Loucy (cell line): ENCODE measurements around the gene NR2F1-AS1.

Experiments
- H2AFZ ChIP-seq: fragments of 200-600 bp; sonication (generic); 2 replicates; pipeline ENCODE4 v1.6.0; 2016; ENCODE audit warnings: antibody characterized with exemption, mild to moderate bottlenecking, low read length, moderate library complexity
- H3F3A ChIP-seq: fragments of 200-600 bp; 2 replicates; pipeline ENCODE4 v1.6.0; 2016; ENCODE audit warnings: antibody characterized with exemption, low read depth, mild to moderate bottlenecking
- H3K27me3 ChIP-seq: fragments of 200-600 bp; sonication (generic); 2 replicates; pipeline ENCODE4 v1.6.1; 2014; ENCODE audit warnings: low read length, mild to moderate bottlenecking; ENCODE audit not compliant: insufficient read depth, poor library complexity, severe bottlenecking
- H3K36me3 ChIP-seq: fragments of 200-600 bp; sonication (generic); 2 replicates; pipeline ENCODE4 v1.6.1; 2016; ENCODE audit warnings: low read length; ENCODE audit not compliant: insufficient read depth
- H3K4me1 ChIP-seq: fragments of 200-600 bp; sonication (generic); 2 replicates; pipeline ENCODE4 v1.5.1; 2014; ENCODE audit warnings: low read length, mild to moderate bottlenecking; ENCODE audit not compliant: insufficient read depth, poor library complexity, severe bottlenecking
- H3K4me2 ChIP-seq: fragments of 200-600 bp; sonication (generic); 2 replicates; pipeline ENCODE4 v1.6.0; 2014; ENCODE audit warnings: antibody characterized with exemption, low read length, low read depth, mild to moderate bottlenecking; ENCODE audit not compliant: poor library complexity, severe bottlenecking
- H3K4me3 ChIP-seq: fragments of 200-600 bp; sonication (generic); 2 replicates; pipeline ENCODE4 v1.5.1; 2014; ENCODE audit warnings: low read length, mild to moderate bottlenecking, mixed read lengths; ENCODE audit not compliant: poor library complexity, severe bottlenecking
- H3K79me2 ChIP-seq: fragments of 200-600 bp; sonication (generic); 2 replicates; pipeline ENCODE4 v1.6.1; 2014; ENCODE audit warnings: low read length; ENCODE audit not compliant: insufficient read depth
- H3K9ac ChIP-seq: fragments of 200-600 bp; sonication (generic); 2 replicates; pipeline ENCODE4 v1.6.0; 2014; ENCODE audit warnings: mild to moderate bottlenecking, low read depth, low read length, moderate library complexity; ENCODE audit not compliant: poor library complexity, severe bottlenecking
- H3K9me2 ChIP-seq: fragments of 200-600 bp; sonication (generic); replicated peaks from 2 replicates; pipeline ENCODE4 v1.6.1; 2016; ENCODE audit warnings: low read depth, low read length, mixed read lengths
- H3K9me3 ChIP-seq: fragments of 200-600 bp; sonication (generic); 2 replicates; pipeline ENCODE4 v1.6.1; 2014; ENCODE audit warnings: mild to moderate bottlenecking, antibody characterized with exemption, low read length, low read depth; ENCODE audit not compliant: insufficient read depth
- H4K20me1 ChIP-seq: fragments of 200-600 bp; sonication (generic); 2 replicates; pipeline ENCODE4 v1.6.0; 2014; ENCODE audit warnings: antibody characterized with exemption, low read length, mild to moderate bottlenecking; ENCODE audit not compliant: insufficient read depth, poor library complexity, severe bottlenecking
- EZH2phosphoT487 ChIP-seq: fragments of 200-600 bp; IDR thresholded peaks from 2 replicates; pipeline ENCODE4 v1.6.1; 2018; ENCODE audit warnings: antibody characterized with exemption, mild to moderate bottlenecking, moderate library complexity, borderline replicate concordance
- TF ChIP-seq, protein P1 (sequence below): fragments of 200-600 bp; sonication (generic); conservative IDR thresholded peaks from 2 replicates; pipeline ENCODE4 v1.5.1; 2014; ENCODE audit warnings: mild to moderate bottlenecking, antibody characterized with exemption, low read length

Gene NR2F1-AS1

DNA sequence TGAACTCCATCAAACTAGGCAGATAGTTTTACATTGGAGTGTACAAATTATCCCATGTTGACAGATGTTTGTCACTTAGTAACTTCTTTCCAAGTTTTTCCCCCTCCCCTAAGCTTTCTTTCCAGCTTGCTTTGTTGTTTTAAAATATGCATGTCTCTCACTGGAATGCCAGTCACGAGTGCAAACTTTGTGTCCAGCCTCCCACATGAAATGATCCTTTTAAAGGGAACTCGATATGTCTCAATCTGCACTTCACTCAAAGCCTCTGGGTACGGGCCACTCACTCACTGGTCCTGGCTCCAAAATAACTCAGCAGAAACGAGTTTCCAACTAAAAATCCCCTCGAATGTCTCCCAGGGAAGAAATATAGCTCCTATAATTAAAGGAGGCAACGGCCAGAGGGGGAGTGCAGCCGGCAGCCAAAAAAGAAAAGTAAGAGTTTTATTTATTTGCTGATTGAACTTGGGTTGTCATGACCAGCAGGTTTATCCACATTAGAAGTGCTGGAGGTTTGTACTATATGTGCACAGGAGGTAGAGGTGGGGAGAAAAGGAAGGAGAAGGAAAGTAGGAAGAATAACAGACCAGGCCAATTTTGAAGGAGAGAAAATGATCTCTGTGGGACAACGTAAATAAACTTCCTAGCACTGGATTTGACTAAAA, 19.5 kb upstream of the NR2F1-AS1 start:
- no peak overlapping the region for H3K4me3 ChIP-seq
- TF ChIP-seq EZH2phosphoT487, result no peak
- TF ChIP-seq, protein P1, sequence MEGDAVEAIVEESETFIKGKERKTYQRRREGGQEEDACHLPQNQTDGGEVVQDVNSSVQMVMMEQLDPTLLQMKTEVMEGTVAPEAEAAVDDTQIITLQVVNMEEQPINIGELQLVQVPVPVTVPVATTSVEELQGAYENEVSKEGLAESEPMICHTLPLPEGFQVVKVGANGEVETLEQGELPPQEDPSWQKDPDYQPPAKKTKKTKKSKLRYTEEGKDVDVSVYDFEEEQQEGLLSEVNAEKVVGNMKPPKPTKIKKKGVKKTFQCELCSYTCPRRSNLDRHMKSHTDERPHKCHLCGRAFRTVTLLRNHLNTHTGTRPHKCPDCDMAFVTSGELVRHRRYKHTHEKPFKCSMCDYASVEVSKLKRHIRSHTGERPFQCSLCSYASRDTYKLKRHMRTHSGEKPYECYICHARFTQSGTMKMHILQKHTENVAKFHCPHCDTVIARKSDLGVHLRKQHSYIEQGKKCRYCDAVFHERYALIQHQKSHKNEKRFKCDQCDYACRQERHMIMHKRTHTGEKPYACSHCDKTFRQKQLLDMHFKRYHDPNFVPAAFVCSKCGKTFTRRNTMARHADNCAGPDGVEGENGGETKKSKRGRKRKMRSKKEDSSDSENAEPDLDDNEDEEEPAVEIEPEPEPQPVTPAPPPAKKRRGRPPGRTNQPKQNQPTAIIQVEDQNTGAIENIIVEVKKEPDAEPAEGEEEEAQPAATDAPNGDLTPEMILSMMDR, result no peak
- H4K20me1 ChIP-seq, result no peaks in the 10 kb centered on the region
- H3K4me2 ChIP-seq, result no peak overlapping the region
- no peak overlapping the region for H3K9ac ChIP-seq
- H3K4me1 ChIP-seq, result no peaks in the 10 kb centered on the region
- no peaks in the 10 kb centered on the region for H3K36me3 ChIP-seq
- H3K9me2 ChIP-seq, result no peaks in the 10 kb centered on the region
- H3K9me3 ChIP-seq, result no peaks in the 10 kb centered on the region
- H3K79me2 ChIP-seq, result no peaks in the 10 kb centered on the region
- no peaks in the 10 kb centered on the region for H3F3A ChIP-seq
- H2AFZ ChIP-seq, result no peak overlapping the region
- H3K27me3 ChIP-seq, result no peaks in the 10 kb centered on the region

DNA sequence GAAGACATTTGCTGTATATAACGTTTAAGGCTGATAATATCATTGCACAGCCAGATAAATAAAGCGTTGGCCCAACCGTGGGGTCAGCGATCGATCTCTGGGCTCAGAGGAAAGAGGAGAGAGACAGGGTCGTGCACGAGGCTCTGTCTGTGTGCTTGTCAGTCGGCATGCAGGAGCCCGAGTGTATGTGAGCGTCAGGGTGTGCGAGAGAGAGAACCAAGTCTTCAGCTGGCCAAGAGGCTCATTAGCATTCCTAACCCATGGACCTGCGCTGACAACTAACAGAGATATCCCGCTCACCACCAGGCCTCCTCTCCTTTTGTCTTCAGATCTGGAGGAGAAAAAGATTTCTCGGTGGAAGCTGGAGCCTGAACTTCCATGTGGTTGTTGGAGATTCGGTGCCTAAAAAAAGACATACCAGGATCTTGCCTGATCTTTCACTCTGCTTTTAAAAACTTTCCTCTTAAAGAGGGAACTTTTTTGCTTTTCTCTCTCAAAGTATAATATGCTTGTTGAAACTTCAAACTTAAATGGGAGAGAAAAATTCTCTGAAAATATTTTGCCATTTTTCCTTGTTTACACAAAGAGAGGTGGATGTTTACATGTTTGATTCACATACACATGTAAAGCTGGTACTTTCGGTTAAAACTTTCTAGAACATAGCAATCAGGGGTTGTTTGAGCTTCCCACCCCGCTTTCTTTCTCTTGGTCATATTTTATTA, 18.5 kb upstream of the NR2F1-AS1 start:
- Histone ChIP-seq H3K36me3 (no peaks in the 10 kb centered on the region), H3K4me2 (no peak overlapping the region), H3K4me3 (no peak overlapping the region), H3K79me2 (no peaks in the 10 kb centered on the region), H3K4me1 (no peaks in the 10 kb centered on the region), H3F3A (no peaks in the 10 kb centered on the region), H2AFZ (no peak overlapping the region), H3K9me2 (no peaks in the 10 kb centered on the region), H3K9ac (no peak overlapping the region), H4K20me1 (no peaks in the 10 kb centered on the region), H3K9me3 (no peaks in the 10 kb centered on the region), H3K27me3 (no peaks in the 10 kb centered on the region)
- no peak for TF ChIP-seq EZH2phosphoT487
- TF ChIP-seq, protein P1, result no peak

DNA sequence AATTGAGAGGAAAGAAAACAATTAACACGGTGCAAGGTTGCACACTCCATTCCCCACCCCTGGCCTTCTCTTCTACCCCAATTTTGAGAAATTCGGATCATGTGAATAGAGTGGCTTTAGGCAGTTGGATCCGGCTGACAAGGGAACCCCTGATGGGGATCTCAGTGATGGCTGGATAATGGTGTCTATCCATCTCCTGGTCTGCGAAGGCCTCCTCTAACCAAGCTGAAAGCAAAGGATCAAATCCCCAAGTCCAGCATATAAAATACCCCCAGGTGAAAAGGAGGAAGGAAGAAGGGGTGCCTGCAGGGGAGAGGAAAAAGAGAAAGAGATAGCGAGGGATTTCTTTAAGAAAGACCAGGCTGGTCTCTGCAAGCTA, 18.0 kb upstream of the NR2F1-AS1 start:
- Histone ChIP-seq H3K9me3 (no peaks in the 10 kb centered on the region), H3K4me2 (no peak overlapping the region), H3K36me3 (no peaks in the 10 kb centered on the region), H3F3A (no peaks in the 10 kb centered on the region), H3K79me2 (no peaks in the 10 kb centered on the region), H4K20me1 (no peaks in the 10 kb centered on the region), H2AFZ (no peak overlapping the region), H3K27me3 (no peaks in the 10 kb centered on the region), H3K4me3 (no peak overlapping the region), H3K4me1 (no peaks in the 10 kb centered on the region), H3K9ac (no peak overlapping the region), H3K9me2 (no peaks in the 10 kb centered on the region)
- TF ChIP-seq, protein P1, result no peak
- no peak for TF ChIP-seq EZH2phosphoT487
